BE2C (cell line): ENCODE results near the gene ZNF549.
A peak's percentile ranks its signal among the peaks of the same experiment; 100 is the strongest.

Experiments used
- DNase-seq: peaks from one replicate; pipeline ENCODE4 v3.0.0-alpha.2; 2020
- H3K27me3 ChIP-seq: fragments of 250-450 bp; sonication (Bioruptor Pico); 2 replicates; pipeline ENCODE4 v1.5.1; 2020; ENCODE audit warnings: mild to moderate bottlenecking
- H3K36me3 ChIP-seq: fragments of 250-450 bp; sonication (Bioruptor Pico); 2 replicates; pipeline ENCODE4 v1.5.1; 2020; ENCODE audit warnings: mild to moderate bottlenecking
- H3K4me1 ChIP-seq: fragments of 250-450 bp; sonication (Bioruptor Pico); 2 replicates; pipeline ENCODE4 v1.5.1; 2020
- H3K4me3 ChIP-seq: 2 replicates; pipeline ENCODE4 v1.5.1; 2011; ENCODE audit warnings: low read depth, low read length
- H3K9me3 ChIP-seq: fragments of 250-450 bp; sonication (Bioruptor Pico); 2 replicates; pipeline ENCODE4 v1.5.1; 2020
- TF ChIP-seq, protein P1 (sequence below): IDR thresholded peaks from 2 replicates; pipeline ENCODE4 v1.5.1; 2012; ENCODE audit warnings: mild to moderate bottlenecking, low read depth, low read length

Gene ZNF549

DNA sequence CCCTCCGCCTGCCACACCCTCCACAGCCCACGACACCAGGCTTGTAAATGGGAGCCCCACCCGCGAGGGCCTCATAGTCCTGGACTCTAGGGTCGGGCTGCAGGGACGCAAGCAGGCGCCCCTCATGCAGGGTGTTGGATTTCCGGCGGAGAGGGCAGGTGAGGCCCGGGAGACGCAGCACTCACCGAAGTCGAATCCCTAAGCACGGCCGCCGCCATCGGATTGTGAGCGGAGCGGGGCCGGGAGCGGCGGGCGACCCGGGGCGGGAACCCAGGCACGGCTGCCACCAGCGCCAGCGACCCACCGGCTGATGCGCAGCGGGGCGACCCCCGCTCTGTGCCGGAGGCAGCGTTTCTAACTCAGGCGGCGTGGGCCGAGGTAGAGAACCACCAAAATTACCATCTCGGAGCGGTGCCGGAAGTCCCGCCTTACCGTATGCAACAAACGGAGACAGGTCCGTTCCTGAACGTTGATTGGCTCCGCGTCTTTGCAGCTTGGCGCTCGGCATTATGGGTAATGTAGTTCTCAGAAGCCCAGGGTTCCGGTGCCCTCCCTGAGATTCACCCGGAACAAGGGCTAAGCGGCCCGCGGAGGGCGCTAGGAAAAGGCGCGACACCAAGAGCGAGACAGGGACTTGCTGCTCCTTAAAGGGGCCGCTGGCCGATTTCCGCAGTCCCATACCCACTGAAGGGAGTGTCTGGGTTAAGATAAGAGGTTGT is 51.5 kb downstream of the ZNF549 start, which contains the start of gene ZNF416:
Gene ZNF416, minus strand, starts transcription at position 425 of the 719 bp plus-strand sequence. Its CDS starts 207 bp downstream, at position 218.
- Histone ChIP-seq H3K4me1 (no peaks in the 10 kb centered on the region), H3K9me3 (peaks cover 5% of the 10 kb centered on the region; the same call in 1 of the 2 replicates), H3K27me3 (no peaks in the 10 kb centered on the region), H3K4me3 (peak within 1 kb of the TSS; percentile 83), H3K36me3 (peaks cover 27% of the 10 kb centered on the region)
- TF ChIP-seq, protein P1, sequence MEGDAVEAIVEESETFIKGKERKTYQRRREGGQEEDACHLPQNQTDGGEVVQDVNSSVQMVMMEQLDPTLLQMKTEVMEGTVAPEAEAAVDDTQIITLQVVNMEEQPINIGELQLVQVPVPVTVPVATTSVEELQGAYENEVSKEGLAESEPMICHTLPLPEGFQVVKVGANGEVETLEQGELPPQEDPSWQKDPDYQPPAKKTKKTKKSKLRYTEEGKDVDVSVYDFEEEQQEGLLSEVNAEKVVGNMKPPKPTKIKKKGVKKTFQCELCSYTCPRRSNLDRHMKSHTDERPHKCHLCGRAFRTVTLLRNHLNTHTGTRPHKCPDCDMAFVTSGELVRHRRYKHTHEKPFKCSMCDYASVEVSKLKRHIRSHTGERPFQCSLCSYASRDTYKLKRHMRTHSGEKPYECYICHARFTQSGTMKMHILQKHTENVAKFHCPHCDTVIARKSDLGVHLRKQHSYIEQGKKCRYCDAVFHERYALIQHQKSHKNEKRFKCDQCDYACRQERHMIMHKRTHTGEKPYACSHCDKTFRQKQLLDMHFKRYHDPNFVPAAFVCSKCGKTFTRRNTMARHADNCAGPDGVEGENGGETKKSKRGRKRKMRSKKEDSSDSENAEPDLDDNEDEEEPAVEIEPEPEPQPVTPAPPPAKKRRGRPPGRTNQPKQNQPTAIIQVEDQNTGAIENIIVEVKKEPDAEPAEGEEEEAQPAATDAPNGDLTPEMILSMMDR: peak; percentile 41; the same call in 1 of the 2 replicates
- peak; percentile 97 for DNase-seq

DNA sequence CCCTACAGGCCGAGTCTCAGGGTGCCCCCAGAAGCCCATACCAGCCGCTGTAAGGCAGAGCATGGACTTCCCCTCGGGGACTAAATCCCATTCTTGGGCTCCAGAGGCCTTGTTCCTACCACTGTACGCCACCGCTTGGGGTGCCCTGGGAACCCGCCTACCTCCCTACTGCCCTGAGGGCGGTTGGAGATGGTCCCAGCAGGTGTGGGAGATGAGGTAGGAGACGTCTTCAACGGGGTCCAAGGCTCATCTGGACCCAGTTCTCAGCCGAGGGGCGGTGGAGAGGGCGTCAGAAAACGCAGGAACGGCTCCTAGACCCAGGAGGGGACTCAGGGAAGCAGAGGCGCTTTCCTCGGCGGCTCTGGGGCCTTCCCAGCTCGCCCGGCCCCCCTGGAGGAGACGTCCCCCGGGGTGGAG is 56.0 kb downstream of the ZNF549 start:
- Histone ChIP-seq H3K36me3 (peaks cover 10% of the 10 kb centered on the region), H3K4me3 (no peak overlapping the region), H3K9me3 (peaks cover 5% of the 10 kb centered on the region; the same call in 1 of the 2 replicates), H3K4me1 (no peaks in the 10 kb centered on the region), H3K27me3 (no peaks in the 10 kb centered on the region)
- TF ChIP-seq, protein P1: no peak
- no peak for DNase-seq

DNA sequence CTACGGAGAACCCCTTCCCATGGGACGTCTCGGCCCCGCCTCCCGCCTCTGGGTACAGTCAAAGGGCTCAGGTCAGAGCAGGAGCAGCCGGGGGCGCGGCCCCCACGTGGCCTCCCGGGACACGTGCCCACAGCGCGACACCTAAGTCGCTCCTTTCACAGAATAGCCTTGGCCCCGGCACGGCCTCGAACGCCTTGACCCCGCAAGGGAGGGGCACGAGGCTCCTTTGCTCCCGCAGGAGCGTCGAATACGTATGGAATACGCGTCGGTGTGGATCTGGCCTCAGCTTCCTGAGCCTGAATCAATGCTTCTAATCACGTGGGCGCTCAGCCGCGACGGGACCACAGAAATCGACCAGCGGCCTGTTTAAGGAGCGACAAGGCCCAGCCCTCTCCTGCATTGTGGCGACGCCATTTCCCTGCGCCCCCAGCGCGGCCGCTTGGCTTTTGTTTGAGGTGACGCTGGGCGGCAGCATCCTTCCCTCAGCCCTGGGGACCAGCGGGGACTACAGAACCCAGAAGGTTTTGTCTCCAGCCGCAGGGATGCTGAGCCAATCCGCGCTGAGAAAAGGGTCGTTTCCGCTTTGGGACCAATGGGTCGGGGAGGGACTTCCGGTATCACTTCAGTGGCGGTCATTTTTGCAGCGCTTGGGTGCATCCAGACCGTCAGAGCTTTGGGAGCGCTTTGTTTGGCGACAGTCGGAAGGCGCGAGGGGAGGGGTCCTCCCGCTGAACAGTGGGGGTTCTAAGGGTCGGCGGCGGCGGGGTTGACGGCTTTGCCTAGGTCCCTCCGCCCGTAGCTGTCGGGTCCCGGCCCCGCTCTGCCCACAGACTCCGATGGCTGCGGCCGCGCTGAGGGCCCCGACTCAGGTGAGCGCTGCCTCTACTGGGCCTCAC is 56.6 kb downstream of the ZNF549 start, which contains the start of gene ZIK1:
Gene ZIK1, plus strand, starts transcription at position 625 of the 896 bp plus-strand sequence. Its CDS starts 212 bp downstream, at position 837.
- H3K27me3 ChIP-seq: no peaks in the 10 kb centered on the region
- H3K36me3 ChIP-seq: peaks cover 16% of the 10 kb centered on the region
- H3K9me3 ChIP-seq: peaks cover 5% of the 10 kb centered on the region; the same call in 1 of the 2 replicates
- H3K4me3 ChIP-seq: peak within 1 kb of the TSS; percentile 89
- TF ChIP-seq, protein P1: peak; percentile 37
- DNase-seq: peak; percentile 93
- H3K4me1 ChIP-seq: no peaks in the 10 kb centered on the region

DNA sequence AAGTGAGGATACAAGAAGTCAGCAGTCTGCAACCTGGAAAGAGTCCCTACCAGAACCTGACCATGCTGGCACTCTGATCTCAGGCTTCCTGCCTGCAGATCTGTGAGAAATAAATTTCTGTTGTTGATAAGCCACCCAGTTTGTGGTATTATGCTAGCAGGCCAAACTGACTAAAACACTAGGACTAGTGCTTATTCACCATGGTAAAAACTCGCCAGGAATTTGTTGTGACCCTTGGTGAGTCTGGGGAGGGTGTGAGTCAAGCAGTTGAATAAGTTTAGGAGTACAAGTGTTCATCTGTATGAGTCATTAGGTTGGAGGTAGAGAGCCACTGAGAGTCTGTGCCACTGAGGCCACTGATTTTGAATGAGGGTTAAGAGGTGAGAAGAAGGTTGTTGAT is 60.4 kb downstream of the ZNF549 start:
- H3K9me3 ChIP-seq: peaks cover 5% of the 10 kb centered on the region; the same call in 1 of the 2 replicates
- no peaks in the 10 kb centered on the region for H3K4me1 ChIP-seq
- peaks cover 43% of the 10 kb centered on the region for H3K36me3 ChIP-seq
- H3K4me3 ChIP-seq: no peak overlapping the region
- no peak for DNase-seq
- no peaks in the 10 kb centered on the region for H3K27me3 ChIP-seq
- TF ChIP-seq, protein P1: no peak

DNA sequence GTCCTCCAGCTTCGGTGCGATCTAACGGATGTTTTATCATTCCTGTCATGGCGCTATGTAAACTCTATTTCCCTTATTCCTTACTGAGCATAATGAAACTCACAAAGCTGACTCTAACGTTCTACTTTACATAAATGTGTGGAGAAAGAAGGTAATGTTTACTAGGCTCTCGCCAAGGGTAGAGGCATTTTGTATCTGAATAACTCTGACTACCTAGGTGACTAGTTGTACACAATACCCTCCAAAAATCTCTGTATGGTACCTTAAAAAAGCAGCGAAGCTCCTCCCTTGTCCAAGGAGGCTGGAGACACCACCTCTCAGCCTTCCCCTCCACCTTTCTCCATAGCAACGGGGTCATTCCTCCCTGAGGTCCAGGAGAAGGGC is 72.2 kb downstream of the ZNF549 start:
- DNase-seq: no peak
- H3K27me3 ChIP-seq: no peaks in the 10 kb centered on the region
- TF ChIP-seq, protein P1: no peak
- H3K4me3 ChIP-seq: peak overlapping the region; percentile 89
- no peaks in the 10 kb centered on the region; the same call in 1 of the 2 replicates for H3K4me1 ChIP-seq
- peaks cover 2% of the 10 kb centered on the region for H3K36me3 ChIP-seq
- H3K9me3 ChIP-seq: no peaks in the 10 kb centered on the region; the same call in 1 of the 2 replicates
